ENCODE results near the gene OR6Y1.

OR6Y1 gene

DNA sequence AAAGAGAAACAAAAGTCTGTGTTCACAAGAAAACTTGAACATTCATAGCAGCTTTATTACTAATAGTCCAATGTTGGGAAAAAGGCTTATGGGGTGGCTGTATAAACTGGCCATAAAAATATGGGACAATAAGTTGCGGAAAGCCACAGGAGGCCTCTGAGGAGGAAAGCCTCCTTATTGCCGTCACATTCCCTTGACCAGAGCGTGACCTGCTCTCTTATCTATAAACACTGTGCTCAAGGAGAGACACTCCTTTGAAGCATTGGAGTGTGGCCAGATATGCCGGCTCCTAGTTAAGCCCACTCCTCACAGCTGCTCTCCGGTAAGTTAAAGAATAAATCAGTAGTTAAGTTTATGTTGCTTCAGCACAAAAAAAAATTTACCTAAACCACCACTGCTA, 19.7 kb downstream of the OR6Y1 start:
- DNase-seq (ENCODE audit: low read depth): no peak
- TF ChIP-seq, protein P1, sequence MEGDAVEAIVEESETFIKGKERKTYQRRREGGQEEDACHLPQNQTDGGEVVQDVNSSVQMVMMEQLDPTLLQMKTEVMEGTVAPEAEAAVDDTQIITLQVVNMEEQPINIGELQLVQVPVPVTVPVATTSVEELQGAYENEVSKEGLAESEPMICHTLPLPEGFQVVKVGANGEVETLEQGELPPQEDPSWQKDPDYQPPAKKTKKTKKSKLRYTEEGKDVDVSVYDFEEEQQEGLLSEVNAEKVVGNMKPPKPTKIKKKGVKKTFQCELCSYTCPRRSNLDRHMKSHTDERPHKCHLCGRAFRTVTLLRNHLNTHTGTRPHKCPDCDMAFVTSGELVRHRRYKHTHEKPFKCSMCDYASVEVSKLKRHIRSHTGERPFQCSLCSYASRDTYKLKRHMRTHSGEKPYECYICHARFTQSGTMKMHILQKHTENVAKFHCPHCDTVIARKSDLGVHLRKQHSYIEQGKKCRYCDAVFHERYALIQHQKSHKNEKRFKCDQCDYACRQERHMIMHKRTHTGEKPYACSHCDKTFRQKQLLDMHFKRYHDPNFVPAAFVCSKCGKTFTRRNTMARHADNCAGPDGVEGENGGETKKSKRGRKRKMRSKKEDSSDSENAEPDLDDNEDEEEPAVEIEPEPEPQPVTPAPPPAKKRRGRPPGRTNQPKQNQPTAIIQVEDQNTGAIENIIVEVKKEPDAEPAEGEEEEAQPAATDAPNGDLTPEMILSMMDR (IDR thresholded peaks at IDR 0.05; ENCODE audit: insufficient read depth, low read depth, low read length, missing control alignments): no peak
- H3K4me3 ChIP-seq (ENCODE audit: low read depth, low read length): no peak overlapping the region

DNA sequence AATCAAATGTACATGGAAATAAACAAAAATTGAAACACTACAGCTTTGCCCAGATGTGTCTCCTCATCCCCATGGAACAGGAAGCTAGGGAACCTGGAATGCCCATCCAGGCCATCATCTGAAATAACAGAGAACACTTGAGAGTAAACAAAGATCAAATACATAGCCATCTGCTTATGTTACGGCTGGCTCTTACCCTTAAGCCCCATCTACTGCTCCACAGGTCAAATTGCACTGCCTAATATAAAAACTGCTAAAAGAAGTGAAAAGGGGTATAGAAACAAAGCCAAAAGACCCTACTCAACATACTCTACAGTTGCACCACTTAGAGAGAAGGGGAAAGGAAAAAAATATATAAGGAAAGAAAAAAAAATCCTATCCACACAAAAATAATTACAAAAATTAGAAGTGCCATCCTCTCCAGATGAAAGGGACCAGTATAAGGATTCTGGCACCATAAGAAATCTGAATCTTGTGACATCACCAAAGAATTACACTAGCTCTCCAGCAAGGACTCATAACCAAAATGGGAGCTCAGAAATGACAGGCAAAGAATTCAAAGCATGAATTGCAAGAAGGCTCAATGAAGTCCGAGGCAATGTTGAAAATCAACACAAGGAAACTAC, 26.9 kb downstream of the OR6Y1 start:
- TF ChIP-seq, protein P1 (IDR thresholded peaks at IDR 0.05; ENCODE audit: insufficient read depth, low read depth, low read length, missing control alignments): peak; percentile 48
- H3K4me3 ChIP-seq (ENCODE audit: low read depth, low read length): no peak overlapping the region
- DNase-seq (ENCODE audit: low read depth): peak; percentile 39

DNA sequence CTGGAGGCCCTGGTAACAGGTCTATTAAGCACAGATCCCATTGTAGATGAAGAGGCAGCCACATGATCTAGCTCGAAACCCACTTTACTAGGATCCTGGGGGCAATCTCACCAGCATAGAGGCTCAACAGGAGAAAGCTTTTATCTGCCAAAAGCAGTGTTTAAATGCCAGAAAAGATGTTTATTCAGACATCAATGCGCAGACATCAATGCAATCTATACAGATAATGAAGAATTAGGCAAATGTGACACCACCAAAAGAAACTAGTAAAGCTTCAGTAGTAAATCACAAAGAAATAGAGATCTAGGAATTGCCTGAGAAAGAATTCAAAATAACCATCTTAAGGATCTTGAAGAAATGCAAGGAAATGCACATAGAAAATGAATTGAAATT, 32.5 kb downstream of the OR6Y1 start:
- DNase-seq (ENCODE audit: low read depth): no peak
- H3K4me3 ChIP-seq (ENCODE audit: low read depth, low read length): no peak overlapping the region
- TF ChIP-seq, protein P1 (IDR thresholded peaks at IDR 0.05; ENCODE audit: insufficient read depth, low read depth, low read length, missing control alignments): no peak

DNA sequence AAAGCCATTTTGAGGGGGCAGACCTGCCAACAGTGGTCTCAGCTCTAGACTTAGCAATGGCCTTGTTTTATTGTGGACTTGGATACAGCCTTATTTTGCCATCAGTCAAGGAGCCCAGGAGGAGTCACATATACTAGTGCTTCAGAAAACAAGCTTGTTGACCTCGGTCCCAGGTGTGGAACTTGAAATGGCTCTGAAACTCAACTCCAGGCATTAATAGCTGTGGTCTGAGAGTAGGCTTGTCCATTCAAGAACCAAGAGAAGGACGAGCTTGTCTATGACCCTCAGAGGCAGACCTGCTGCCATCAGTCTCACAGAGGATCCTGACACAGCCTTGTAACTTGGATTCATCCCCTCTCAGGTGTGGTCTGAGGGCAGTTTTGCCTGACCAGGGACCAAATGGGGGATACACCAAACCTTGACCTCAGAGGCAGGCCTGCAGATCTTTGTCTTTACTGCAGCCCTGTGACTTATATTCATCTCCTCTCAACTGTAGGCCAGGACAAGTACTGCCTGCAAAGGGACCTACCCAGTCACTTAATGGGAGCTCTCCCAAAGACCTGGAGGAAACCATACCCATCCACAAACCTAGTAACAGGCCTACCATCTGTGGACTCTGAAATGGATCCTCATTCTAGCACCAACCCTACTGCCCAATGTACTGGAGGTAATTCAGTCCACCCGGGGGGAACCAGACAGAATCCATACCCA, 33.1 kb downstream of the OR6Y1 start:
- TF ChIP-seq, protein P1 (IDR thresholded peaks at IDR 0.05; ENCODE audit: insufficient read depth, low read depth, low read length, missing control alignments): no peak
- no peak for DNase-seq (ENCODE audit: low read depth)
- H3K4me3 ChIP-seq (ENCODE audit: low read depth, low read length): no peak overlapping the region

DNA sequence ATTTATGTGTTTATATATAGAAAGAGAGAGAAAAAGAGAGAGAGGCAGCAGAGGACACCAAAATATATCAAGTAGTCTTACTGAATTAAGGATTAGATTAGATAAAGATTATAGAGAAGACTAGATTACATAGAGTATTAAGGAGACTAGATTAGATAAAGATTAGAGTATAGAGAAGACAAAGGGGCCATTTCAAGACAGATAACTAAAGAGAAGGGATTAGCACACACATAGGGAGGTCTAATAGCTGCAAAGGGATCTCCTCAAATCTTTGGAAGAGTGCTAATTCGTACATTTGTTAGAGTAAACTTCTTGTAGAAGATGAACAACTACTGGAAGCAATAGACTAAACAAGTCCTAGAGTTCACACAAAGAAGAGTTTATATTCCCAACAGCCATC, 34.2 kb downstream of the OR6Y1 start:
- no peak for DNase-seq (ENCODE audit: low read depth)
- TF ChIP-seq, protein P1 (IDR thresholded peaks at IDR 0.05; ENCODE audit: insufficient read depth, low read depth, low read length, missing control alignments): no peak
- H3K4me3 ChIP-seq (ENCODE audit: low read depth, low read length): no peak overlapping the region

DNA sequence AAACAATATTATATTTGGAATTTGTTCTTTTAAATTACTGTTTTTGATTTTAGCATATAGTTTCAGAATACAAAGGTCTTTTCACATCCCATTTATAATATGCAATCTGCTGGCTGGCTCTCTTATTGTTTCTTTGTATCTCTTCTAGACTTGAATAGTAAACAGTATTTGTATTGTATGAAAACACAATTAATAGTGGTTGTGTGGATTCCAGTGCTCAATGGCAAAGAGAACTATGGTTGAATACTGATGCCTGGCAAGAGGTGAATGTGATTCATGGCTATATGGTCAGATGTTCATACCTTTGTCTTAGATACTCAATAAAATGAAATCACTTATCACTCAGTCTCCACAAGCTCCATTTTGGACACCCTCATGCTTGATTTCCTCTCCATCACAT, 37.2 kb downstream of the OR6Y1 start:
- no peak overlapping the region for H3K4me3 ChIP-seq (ENCODE audit: low read depth, low read length)
- TF ChIP-seq, protein P1 (IDR thresholded peaks at IDR 0.05; ENCODE audit: insufficient read depth, low read depth, low read length, missing control alignments): no peak
- no peak for DNase-seq (ENCODE audit: low read depth)
